ENCODE data around the gene HTR1A.

DNA sequence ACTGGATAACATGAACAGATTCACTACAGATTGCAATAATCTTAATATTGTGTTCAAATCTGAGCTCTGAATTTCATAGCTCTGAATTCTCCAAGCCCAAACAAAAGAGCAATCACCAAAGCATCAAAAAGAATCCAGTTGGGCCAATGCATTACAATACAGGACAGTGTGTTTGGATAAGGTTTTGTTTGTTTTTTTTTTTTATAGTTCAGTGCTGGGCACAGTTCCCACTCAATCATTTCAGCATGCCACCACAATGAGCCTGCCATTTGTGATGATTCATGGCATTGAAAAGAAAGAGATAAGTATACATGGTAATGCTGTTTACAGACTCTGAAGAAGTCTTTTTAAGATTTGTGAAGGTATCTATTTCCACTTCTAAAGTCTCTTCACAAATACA is 1.7 kb upstream of the HTR1A start:
- TF ChIP-seq, protein P1, sequence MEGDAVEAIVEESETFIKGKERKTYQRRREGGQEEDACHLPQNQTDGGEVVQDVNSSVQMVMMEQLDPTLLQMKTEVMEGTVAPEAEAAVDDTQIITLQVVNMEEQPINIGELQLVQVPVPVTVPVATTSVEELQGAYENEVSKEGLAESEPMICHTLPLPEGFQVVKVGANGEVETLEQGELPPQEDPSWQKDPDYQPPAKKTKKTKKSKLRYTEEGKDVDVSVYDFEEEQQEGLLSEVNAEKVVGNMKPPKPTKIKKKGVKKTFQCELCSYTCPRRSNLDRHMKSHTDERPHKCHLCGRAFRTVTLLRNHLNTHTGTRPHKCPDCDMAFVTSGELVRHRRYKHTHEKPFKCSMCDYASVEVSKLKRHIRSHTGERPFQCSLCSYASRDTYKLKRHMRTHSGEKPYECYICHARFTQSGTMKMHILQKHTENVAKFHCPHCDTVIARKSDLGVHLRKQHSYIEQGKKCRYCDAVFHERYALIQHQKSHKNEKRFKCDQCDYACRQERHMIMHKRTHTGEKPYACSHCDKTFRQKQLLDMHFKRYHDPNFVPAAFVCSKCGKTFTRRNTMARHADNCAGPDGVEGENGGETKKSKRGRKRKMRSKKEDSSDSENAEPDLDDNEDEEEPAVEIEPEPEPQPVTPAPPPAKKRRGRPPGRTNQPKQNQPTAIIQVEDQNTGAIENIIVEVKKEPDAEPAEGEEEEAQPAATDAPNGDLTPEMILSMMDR (conservative IDR thresholded peaks at IDR 0.05; ENCODE audit: low read length) = no peak
- no peak for TF ChIP-seq EZH2phosphoT487 (IDR thresholded peaks at IDR 0.05; ENCODE audit: borderline replicate concordance)

Data from Loucy (cell line).